Dedifferentiated amniotic fluid mesenchymal stem cell (primary cell): Measurements from ENCODE around the gene DCDC1.

ENCODE experiments used
- DNase-seq: peaks from one replicate; pipeline ENCODE4 v3.0.0-alpha.2; 2016; ENCODE audit errors: extremely low spot score

Gene DCDC1

DNA sequence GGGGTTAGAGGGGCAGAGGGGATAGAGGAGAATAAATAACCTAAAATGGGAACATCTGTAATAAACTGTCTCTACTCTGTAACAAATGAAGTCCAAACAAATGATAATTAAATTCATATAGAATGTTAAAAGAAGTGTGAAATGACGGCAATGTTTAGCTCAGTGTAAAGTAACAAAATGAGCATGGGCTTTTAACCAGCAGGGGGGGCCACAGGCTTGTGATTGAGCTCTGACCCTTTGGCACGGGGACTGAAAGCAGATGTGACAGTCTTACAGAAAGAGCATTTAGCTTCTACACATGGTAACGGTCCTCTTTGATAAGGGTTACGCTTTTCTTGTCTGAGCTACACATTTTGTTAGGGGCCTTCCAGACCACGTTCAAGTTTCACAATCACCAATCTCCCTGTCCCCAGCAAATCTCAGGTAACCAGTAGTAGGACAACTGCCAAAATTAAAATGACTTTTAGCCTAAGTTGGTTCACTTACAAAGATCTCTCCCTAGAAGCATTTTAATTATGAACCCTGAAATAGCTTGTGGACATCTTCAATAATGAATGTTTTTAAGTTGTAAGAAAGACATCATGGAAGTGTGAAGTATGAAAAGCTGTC is 262.5 kb downstream of the DCDC1 start:
- no peak for DNase-seq

- no peak for DNase-seq
Measured at GRCh38 chr11:31106326-31106725, 263.2 kb downstream of the DCDC1 start.

- no peak for DNase-seq
Measured at GRCh38 chr11:31102875-31103274, 266.7 kb downstream of the DCDC1 start.

DNA sequence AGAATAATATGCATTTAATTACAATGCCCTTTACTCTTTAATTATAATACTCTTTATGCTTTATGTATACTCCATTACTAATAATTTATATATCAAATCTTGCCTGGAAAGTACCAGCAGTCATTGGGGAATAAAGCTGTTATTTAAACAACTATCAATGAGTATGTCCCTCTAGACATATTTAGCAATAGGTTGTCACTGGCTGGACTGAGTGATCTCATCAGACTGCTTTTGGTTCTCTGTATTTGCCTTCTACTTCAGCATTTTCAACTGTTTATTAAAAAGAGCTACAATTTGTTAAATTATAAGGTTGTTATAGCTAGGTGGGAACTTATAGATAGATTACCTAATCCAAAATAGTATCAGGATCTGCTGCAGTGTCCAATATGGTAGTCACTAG is 267.2 kb downstream of the DCDC1 start:
- no peak for DNase-seq

GRCh38 chr11:31096191-31096805 is 273.2 kb downstream of the DCDC1 start:
- no peak for DNase-seq

DNA sequence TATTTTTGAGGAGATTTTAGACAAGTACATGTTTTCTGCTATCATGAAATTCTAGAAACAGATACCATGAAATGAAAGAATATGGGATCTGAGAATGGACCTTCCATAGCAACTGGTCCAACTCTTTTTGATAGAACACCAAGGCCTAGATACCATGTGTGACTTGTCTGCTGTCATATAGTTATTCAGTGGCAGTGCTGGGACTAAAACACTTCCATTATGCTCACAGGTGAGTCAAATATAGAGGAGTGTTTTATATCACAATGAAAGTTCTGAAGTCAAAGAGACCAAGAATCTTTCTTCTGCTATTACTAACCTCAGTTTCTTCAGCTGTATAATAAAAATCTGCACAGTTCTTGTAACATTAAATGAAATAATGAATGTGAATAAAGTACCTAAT is 276.9 kb downstream of the DCDC1 start:
- no peak for DNase-seq

DNA sequence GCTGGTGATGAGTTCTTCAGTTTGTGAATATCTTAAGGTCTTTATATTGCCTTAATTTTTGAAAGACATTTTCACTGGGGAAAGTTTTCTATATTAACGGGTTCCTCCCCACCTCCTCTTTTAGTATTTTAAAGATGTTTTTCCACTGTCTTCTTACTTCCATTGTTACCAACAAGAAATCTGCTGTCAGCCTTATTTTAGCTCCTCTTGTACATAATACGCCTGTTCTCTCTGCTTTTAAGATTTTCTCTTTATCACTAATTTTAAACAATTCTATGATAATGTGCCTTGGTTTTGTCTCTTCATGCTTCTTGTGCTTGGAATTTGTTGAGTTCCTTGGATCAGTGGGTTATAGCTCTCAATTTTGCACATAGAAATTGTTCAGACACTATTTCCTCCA is 280.4 kb downstream of the DCDC1 start:
- DNase-seq: no peak

DNA sequence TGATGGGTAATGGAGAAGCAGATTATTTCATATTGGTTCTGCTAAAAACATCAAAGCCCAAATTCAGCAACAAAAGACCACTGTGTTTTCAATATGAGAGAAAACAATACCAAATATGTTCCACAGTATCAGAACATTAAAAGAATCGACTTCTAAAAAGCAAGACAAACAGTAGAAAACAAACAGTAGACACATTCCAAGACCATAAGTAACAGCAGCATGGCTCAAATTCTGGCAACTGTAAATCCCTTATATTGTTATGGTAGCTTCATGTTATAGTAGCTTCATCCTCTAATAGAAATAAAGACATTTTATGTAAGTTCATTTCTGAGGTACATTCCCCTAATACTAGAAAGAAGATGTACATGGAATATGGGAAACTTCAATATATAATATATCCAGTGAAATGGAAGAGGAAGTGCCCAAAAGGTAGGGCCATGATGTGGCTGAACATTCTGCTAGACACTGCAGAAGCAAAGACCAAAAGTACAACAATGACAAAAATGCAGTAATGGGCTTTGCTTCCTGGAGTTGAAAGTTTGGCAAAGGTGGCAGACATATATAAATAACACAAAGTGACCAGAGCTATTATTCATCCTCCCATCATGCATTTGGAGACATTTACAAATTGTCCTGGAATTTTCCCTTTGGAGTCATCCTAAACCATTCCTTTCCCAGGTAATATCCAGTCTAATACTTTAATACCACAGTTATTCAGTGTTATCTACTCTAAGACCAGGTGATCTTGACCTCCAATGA is 299.9 kb downstream of the DCDC1 start:
- no peak for DNase-seq

GRCh38 chr11:31060880-31061279 is 308.7 kb downstream of the DCDC1 start:
- no peak for DNase-seq

DNA sequence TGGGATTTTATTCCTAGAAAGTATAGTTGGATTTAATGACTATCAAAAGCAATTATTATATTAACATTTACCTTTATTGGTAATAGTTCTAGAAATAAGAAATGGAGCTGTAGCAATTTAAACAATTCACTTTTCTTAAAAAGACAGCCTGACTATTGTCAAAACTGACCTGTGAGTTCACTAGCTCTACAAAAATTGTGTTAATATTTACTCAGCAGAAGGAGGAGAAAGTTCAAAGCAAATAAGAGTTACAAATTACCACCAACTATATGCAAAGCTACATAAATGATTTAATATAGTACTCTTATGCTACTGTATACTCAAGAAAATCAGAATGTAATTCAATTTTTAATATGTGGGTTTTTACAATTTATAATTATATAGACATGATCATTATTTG is 310.0 kb downstream of the DCDC1 start:
- DNase-seq: no peak

DNA sequence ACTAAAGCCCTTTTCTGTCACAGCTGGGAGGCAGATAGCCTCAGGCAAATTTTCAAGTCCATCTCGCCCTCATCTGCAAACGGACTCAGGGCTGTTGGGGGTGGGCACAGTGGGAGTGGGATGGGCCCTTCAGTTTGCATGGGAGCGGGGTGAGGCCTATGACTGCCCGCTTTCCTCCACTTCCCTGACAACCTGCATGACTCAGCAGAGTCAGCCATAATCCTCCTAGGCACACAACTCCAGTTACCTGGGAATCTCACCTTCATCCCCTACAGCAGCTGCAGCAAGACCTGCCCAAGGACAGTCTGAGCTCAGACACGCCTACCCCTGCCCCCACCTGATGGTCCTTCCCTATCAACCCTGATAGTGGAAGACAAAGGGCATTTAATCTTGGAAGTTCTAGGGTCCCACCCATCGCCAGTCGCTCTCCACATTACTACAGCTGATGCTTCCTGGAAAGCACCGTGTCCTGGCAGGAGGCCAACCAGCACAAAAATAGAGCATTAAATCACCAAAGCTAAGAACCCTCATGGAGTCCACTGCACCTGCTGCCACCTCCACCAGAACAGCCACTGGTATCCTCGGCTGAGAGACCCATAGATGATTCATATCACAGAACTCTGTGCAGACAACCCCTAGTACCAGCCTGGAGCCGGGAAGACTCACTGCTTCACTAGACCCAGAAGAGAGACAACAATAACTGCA is 319.3 kb downstream of the DCDC1 start:
- no peak for DNase-seq

DNA sequence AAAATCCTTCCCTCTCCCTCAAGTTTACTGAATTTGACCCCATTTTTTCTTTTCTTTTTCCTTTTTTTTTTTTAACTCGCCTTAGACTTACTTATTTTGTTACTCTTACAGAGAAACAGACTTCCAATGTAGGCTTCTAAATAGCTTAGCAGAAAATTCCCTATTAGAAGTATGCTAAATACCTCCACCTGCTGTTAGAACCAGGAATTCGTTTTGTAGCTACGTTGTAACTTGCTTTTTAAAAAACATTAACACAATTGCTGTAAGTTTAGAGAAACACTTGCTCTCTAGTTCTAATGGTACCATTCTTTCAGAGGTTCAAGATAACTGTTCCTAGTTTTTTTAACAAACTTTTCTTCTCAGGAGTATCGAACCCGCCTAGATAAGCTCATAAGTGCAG is 324.2 kb downstream of the DCDC1 start:
- DNase-seq: no peak

GRCh38 chr11:31030138-31030792 is 339.3 kb downstream of the DCDC1 start:
- no peak for DNase-seq

DNA sequence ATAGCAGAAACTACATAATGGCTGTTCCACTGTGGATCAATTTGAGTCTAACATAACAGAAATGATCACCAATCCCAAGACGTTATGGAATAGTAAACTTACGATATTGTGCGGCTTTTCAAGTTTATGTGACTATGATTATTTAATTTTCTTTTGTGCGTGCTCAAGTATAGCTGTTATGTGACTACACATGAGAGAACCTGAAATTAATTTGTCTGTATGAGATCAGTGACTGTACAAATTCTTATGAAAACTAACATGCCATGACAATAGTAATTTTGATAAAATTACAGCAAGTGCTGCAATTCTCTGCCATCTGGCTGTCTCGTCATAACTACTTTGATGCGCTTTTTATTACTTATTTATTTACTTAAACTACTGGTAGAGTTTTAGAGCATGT is 343.2 kb downstream of the DCDC1 start:
- DNase-seq: no peak

- DNase-seq: no peak
Measured at GRCh38 chr11:31022080-31022479, 347.5 kb downstream of the DCDC1 start.

DNA sequence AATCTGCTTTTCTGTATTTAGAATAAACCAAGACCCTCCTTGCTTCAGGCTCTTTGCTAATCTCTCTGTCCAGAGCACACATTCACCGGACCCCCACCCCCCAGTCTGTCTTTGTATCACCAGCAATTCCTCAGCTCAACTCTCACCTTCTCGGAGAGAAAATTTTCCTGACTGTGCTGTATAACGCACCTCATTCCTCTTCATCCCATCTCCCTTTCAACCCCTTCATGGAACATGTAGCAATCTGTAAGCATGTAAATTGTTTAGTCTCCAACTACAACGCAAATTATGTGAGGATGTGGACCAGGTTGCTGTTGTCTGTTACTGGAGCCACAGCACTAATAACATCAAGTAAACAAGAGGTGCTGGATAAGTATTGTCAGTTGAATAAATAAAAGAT is 349.8 kb downstream of the DCDC1 start:
- DNase-seq: no peak

DNA sequence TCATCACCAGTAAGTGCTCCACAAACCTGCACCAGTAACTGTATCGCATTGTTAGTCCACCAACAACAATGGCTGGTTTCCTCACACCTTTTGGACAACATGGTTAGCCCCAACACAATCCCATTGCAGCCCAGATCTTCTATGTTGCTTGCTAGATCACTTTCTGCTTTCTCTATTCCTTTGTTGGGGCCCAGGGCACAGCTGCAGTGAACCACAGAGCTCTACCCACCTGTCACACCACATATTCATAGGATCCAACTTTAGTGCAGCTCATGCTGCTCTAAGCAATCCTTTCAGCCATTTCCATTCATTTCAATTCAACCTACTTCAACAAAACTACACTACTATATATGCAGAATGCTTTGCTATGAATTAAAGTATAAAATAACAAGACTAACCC is 364.3 kb downstream of the DCDC1 start:
- DNase-seq: no peak

DNA sequence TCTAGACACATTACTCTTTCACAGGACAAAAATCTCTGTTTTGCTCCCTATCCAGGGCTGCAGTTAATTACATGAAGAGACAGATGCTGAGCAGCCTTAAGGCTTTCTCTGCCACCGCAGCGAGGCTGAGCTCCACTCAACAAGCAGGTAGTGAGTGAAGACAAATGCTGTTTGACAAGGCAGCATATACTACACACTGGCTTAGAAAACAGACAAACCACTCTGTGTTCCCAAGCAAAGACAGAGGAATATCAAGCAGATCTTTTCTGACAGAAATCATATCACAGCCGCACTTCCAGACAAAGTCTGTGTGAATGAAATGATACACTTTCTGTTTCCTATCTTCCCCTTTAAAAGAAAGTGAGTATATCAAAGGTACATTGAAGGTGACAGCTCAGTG is 368.1 kb downstream of the DCDC1 start:
- DNase-seq: no peak

GRCh38 chr11:31000381-31000780 is 369.2 kb downstream of the DCDC1 start:
- no peak for DNase-seq

- DNase-seq: no peak
Measured at GRCh38 chr11:30992513-30992849, 377.1 kb downstream of the DCDC1 start.

DNA sequence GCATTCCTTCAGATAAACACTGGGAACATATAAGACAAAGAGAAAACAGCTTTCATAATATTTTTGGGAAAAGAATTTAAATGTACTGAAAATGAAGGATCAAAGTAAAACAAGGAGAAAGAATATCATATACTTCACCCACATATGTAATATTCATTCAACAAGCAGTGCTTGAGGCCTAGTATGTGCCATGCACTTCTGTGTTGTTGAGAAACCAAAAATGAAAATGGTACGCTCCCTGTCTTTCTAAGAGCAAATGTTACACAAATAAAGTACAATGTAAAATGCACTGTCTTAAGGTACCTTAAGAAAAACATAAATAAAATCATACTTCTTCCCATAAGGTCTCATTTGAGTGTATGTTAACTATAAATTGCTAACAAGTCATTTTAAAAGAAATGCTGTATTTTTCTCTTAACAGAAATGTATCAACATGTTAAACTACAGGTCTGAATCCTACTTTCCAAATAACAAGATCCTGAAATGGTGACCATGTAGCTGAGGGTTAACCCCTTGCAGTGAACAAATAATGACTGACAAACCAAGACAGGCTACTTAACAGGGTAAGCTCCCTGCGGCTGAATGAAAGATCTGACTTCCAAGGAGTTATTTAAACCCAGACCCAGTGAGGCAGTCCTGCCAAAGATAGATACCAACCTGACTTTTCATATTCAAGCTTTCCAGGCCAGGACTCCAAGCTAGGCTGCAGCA is 377.6 kb downstream of the DCDC1 start:
- no peak for DNase-seq

GRCh38 chr11:30991376-30991775 is 378.2 kb downstream of the DCDC1 start:
- no peak for DNase-seq
